ENCODE measurements around the gene PHLDB2.

DNA sequence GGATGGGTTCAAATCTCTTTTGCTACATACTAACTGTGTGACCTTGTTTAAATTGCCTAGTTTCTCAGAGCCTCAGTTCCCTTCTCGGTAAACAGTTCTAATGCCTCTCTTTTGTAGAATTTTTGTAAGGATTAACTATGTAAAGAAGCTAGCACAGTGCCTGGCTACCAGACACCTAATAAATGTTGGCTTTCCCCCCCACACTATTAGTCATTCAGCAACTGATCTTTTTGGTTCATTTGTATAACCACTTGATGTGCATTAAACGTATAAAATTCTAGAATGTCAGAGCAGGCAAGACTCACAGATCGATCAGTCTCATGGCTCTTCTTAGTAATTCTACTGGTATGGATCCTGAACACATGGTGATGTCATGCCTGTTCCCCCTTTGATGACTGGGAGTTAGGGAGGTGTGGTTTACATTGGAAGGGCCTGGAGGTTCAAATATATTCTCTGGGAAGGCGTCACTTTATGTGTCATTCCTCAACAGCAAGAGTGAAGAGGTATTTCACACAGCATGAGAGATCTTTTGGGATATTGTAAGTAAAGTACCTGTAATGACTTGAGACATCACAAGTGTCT, 146.1 kb downstream of the PHLDB2 start:
- TF ChIP-seq, protein P1, sequence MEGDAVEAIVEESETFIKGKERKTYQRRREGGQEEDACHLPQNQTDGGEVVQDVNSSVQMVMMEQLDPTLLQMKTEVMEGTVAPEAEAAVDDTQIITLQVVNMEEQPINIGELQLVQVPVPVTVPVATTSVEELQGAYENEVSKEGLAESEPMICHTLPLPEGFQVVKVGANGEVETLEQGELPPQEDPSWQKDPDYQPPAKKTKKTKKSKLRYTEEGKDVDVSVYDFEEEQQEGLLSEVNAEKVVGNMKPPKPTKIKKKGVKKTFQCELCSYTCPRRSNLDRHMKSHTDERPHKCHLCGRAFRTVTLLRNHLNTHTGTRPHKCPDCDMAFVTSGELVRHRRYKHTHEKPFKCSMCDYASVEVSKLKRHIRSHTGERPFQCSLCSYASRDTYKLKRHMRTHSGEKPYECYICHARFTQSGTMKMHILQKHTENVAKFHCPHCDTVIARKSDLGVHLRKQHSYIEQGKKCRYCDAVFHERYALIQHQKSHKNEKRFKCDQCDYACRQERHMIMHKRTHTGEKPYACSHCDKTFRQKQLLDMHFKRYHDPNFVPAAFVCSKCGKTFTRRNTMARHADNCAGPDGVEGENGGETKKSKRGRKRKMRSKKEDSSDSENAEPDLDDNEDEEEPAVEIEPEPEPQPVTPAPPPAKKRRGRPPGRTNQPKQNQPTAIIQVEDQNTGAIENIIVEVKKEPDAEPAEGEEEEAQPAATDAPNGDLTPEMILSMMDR (IDR thresholded peaks at IDR 0.05), result no peak
- TF ChIP-seq POLR2A (IDR thresholded peaks at IDR 0.05), result no peak
